ENCODE results near the gene S100A13. TPM values are rescaled to one million over a fixed set of nuclear protein-coding genes. Genes with fewer than 3 reads are reported as not detected.
"Not testable (repeated sequence)": the region's sequence is repeated elsewhere in the genome, so short reads cannot be mapped to it uniquely, and the experiment has no call there.

Gene S100A13
- total RNA-seq, 1 donor from 2014 or later, result 76.1 TPM

DNA sequence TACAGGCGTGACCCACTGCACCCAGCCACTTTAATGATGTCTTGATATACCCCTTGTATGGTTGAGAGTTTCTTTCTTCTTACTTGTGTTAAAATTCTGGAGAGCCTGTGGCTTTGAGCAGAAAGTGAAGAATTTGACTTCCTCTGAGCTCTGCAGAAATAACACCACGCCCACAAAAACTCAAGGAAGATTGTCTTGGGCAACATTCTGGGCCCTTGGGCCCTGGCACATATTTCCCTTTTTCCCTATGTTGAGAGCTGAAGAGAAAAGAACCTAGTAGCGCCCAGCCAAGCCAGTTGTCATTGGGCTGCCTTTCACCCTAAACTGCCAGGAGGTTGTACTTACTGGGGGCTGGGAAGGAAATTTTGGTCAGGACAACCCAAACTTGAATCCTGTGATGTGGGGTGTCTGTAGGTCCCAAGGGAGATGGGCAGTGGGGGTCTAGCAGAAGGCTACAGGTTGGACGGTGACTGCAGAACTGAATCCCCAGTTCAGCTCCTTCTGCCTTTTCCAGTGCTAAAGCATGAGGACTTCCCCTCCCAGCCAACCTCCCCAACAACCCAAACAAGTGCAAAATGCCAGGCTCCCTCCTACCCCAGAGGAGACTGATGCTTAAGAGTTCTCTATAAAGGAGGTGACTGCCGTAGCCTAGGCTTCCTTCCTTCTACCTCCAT is 19.5 kb upstream of the S100A13 start:
- no peak overlapping the region for H3K4me3 ChIP-seq
- no peak overlapping the region for H3K27ac ChIP-seq
- ATAC-seq (peak; percentile 81), DNase-seq (no peak)
- no peaks in the 10 kb centered on the region for H3K9me3 ChIP-seq
- intact Hi-C loops (cut with DNase I), result no loop called here
- H3K4me1 ChIP-seq, result peaks cover 19% of the 10 kb centered on the region
- TF ChIP-seq, protein P1, sequence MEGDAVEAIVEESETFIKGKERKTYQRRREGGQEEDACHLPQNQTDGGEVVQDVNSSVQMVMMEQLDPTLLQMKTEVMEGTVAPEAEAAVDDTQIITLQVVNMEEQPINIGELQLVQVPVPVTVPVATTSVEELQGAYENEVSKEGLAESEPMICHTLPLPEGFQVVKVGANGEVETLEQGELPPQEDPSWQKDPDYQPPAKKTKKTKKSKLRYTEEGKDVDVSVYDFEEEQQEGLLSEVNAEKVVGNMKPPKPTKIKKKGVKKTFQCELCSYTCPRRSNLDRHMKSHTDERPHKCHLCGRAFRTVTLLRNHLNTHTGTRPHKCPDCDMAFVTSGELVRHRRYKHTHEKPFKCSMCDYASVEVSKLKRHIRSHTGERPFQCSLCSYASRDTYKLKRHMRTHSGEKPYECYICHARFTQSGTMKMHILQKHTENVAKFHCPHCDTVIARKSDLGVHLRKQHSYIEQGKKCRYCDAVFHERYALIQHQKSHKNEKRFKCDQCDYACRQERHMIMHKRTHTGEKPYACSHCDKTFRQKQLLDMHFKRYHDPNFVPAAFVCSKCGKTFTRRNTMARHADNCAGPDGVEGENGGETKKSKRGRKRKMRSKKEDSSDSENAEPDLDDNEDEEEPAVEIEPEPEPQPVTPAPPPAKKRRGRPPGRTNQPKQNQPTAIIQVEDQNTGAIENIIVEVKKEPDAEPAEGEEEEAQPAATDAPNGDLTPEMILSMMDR (IDR thresholded peaks at IDR 0.05), result no peak
- H3K36me3 ChIP-seq, result peaks cover 55% of the 10 kb centered on the region
- no peaks in the 10 kb centered on the region for H3K27me3 ChIP-seq

DNA sequence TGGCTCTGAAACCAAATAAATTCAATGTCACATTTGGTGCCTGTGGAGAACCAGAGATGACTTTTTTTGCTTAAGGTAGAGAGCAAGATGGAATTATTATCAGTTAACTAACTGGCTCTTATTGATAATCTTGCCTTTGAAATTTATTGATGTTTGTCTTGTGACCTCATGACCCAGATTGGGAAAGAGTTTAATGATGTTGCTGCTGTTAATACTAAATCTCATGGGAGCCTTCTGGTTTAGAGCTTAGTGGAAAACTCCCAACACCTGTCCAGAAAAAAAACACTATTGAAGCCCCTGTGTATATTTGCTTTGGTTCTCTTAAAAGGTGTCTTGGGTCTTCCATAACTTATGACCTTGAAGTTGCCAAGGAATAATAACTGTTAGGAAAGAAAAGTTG is 16.5 kb upstream of the S100A13 start:
- Histone ChIP-seq H3K36me3 (peaks cover 85% of the 10 kb centered on the region), H3K27ac (no peak overlapping the region), H3K27me3 (no peaks in the 10 kb centered on the region), H3K4me3 (no peak overlapping the region), H3K4me1 (peaks cover 19% of the 10 kb centered on the region), H3K9me3 (no peaks in the 10 kb centered on the region)
- ATAC-seq, result no peak
- intact Hi-C loops (cut with DNase I), result no loop called here
- TF ChIP-seq, protein P1 (IDR thresholded peaks at IDR 0.05), result no peak
- DNase-seq, result no peak

- Histone ChIP-seq H3K27ac (no peak overlapping the region), H3K36me3 (peaks cover 92% of the 10 kb centered on the region), H3K9me3 (no peaks in the 10 kb centered on the region), H3K4me1 (peaks cover 19% of the 10 kb centered on the region), H3K4me3 (no peak overlapping the region), H3K27me3 (no peaks in the 10 kb centered on the region)
- TF ChIP-seq, protein P1 (IDR thresholded peaks at IDR 0.05), result no peak
- DNase-seq (no peak), ATAC-seq (no peak)
- intact Hi-C loops (cut with DNase I), result no loop called here
Measured at GRCh38 chr1:153643100-153643499, 15.8 kb upstream of the S100A13 start.

GRCh38 chr1:153642161-153642560 is 14.9 kb upstream of the S100A13 start:
- ATAC-seq (no peak), DNase-seq (no peak)
- TF ChIP-seq, protein P1 (IDR thresholded peaks at IDR 0.05), result no peak
- Histone ChIP-seq H3K4me1 (peaks cover 17% of the 10 kb centered on the region), H3K27ac (no peak overlapping the region), H3K27me3 (no peaks in the 10 kb centered on the region), H3K36me3 (peaks cover 100% of the 10 kb centered on the region), H3K9me3 (no peaks in the 10 kb centered on the region), H3K4me3 (no peak overlapping the region)
- intact Hi-C loops (cut with DNase I), result no loop called here

- Histone ChIP-seq H3K4me1 (peaks cover 25% of the 10 kb centered on the region), H3K9me3 (no peaks in the 10 kb centered on the region), H3K4me3 (no peak overlapping the region), H3K36me3 (peaks cover 100% of the 10 kb centered on the region), H3K27ac (no peak overlapping the region), H3K27me3 (no peaks in the 10 kb centered on the region)
- DNase-seq, result no peak
- TF ChIP-seq, protein P1 (IDR thresholded peaks at IDR 0.05), result no peak
- intact Hi-C loops (cut with DNase I), result no loop called here
- no peak for ATAC-seq
Measured at GRCh38 chr1:153640861-153641260, 13.6 kb upstream of the S100A13 start.

GRCh38 chr1:153640213-153640612 is 12.9 kb upstream of the S100A13 start:
- H3K36me3 ChIP-seq, result peaks cover 93% of the 10 kb centered on the region
- DNase-seq; H3K27ac ChIP-seq; H3K9me3 ChIP-seq; intact Hi-C loops (cut with DNase I); H3K4me3 ChIP-seq; H3K27me3 ChIP-seq: not testable (repeated sequence)
- H3K4me1 ChIP-seq, result peaks cover 31% of the 10 kb centered on the region
- ATAC-seq, result peak; percentile 35
